ENCODE data around the gene EID2.

The EID2 gene

DNA sequence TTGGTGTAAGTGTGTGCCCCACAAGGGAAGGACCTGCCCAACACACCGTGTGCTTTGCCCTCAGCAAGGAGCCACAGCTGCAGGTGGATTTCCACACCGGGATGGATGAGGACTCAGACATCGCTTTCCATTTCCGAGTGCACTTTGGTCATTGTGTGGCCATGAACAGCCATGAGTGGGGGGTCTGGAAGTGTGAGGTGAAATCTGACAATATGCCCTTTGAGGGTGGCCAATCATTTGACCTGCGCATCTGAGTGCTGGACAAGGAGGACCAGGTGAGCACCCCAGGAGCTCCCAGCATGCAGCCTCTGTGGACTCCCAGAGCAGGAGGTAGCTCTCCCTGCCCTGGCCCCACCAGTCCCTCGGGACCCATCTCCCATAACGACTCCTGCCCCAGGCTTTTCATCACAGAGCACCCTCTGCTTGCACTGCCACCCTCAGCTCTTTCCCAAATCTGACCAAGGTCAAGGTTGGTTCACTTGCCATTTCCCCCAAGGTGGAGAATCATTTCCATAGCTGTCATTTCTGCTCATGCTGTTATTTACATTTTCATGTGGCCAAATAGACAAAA lies 13.2 kb upstream of the EID2 start:
- no peak overlapping the region for H3K4me3 Mint-ChIP-seq
- H3K9me3 Mint-ChIP-seq, result no peaks in the 10 kb centered on the region
- H3K4me1 Mint-ChIP-seq (ENCODE audit: low read depth), result peaks cover 54% of the 10 kb centered on the region
- H3K36me3 Mint-ChIP-seq (ENCODE audit: low read depth), result no peaks in the 10 kb centered on the region
- peak overlapping the region; percentile 58 for H3K27ac Mint-ChIP-seq
- peaks cover 9% of the 10 kb centered on the region for H3K27me3 Mint-ChIP-seq
- intact Hi-C loops (cut with micrococcal nuclease), result loop anchor here (2.0 to 10.0 kb wide), 3 partner anchors 74 to 292 kb away; partner anchors contain the start of gene FBL

DNA sequence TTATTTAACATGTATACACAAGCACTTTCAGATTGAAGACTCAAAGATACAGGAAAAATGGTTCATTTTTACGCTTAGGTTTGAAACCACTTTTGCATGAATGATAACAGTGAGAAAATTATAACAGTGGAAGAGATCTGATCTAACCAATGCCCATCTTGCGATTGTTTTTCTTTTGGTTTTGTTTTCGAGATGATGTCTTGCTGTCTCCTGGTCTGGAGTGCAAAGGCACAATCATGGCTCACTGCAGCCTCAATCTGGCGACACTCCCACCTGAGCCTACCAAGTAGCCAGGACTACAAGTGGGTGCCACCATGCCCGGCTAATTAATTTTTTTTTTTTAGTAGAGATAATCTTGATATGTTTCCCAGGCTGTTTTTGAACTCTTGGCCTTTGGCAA lies 10.2 kb upstream of the EID2 start:
- Mint-ChIP-seq H3K36me3 (ENCODE audit: low read depth) (no peaks in the 10 kb centered on the region), H3K27me3 (peaks cover 16% of the 10 kb centered on the region), H3K4me3 (no peak overlapping the region), H3K27ac (no peak overlapping the region), H3K9me3 (no peaks in the 10 kb centered on the region), H3K4me1 (ENCODE audit: low read depth) (peaks cover 30% of the 10 kb centered on the region)
- intact Hi-C loops (cut with micrococcal nuclease), result loop anchor here (10.0 kb wide), 2 partner anchors 215 to 295 kb away; partner anchors contain the start of gene FBL

GRCh38 chr19:39546599-39546998 lies 6.6 kb upstream of the EID2 start:
- Mint-ChIP-seq H3K9me3 (no peaks in the 10 kb centered on the region), H3K27me3 (peaks cover 14% of the 10 kb centered on the region), H3K4me3 (no peak overlapping the region), H3K36me3 (ENCODE audit: low read depth) (no peaks in the 10 kb centered on the region), H3K27ac (no peak overlapping the region), H3K4me1 (ENCODE audit: low read depth) (peaks cover 7% of the 10 kb centered on the region)
- intact Hi-C loops (cut with micrococcal nuclease), result no loop called here

DNA sequence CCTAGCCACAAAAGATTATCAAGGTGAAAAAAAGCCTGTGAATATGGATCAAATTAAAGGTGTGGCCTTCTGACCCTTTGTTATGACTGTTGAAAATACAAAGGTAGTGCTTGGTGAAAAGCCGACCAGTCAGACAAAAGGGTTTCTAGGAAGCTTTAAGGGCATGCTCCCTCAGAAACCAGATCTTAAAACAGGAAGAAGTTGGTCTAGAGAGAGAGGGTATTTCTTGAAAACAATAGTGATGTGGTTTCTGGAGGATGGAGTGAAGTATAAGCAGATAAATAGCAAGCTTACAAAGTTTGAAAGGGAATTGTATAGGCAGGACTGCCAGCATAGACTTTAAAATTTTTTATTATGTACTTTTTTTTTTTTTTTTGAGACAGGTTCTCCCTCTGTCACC lies 5.0 kb upstream of the EID2 start:
- no peak overlapping the region for H3K27ac Mint-ChIP-seq
- no peak overlapping the region for H3K4me3 Mint-ChIP-seq
- no peaks in the 10 kb centered on the region for H3K9me3 Mint-ChIP-seq
- peaks cover 13% of the 10 kb centered on the region for H3K4me1 Mint-ChIP-seq (ENCODE audit: low read depth)
- intact Hi-C loops (cut with micrococcal nuclease), result no loop called here
- peaks cover 11% of the 10 kb centered on the region for H3K27me3 Mint-ChIP-seq
- H3K36me3 Mint-ChIP-seq (ENCODE audit: low read depth), result peaks cover 3% of the 10 kb centered on the region

GRCh38 chr19:39544226-39544903 lies 4.4 kb upstream of the EID2 start:
- Mint-ChIP-seq H3K36me3 (ENCODE audit: low read depth) (peaks cover 6% of the 10 kb centered on the region), H3K27me3 (peaks cover 11% of the 10 kb centered on the region), H3K4me3 (no peak overlapping the region), H3K27ac (no peak overlapping the region), H3K9me3 (no peaks in the 10 kb centered on the region), H3K4me1 (ENCODE audit: low read depth) (peaks cover 14% of the 10 kb centered on the region)
- intact Hi-C loops (cut with micrococcal nuclease), result no loop called here

GRCh38 chr19:39543477-39543857 lies 3.5 kb upstream of the EID2 start:
- Mint-ChIP-seq H3K4me1 (ENCODE audit: low read depth) (peaks cover 22% of the 10 kb centered on the region), H3K36me3 (ENCODE audit: low read depth) (peaks cover 6% of the 10 kb centered on the region), H3K27me3 (peaks cover 10% of the 10 kb centered on the region), H3K9me3 (no peaks in the 10 kb centered on the region), H3K27ac (no peak overlapping the region), H3K4me3 (no peak overlapping the region)
- intact Hi-C loops (cut with micrococcal nuclease), result no loop called here

- H3K27ac Mint-ChIP-seq, result no peak overlapping the region
- intact Hi-C loops (cut with micrococcal nuclease), result no loop called here
Observed at GRCh38 chr19:39542206-39542605, 2.2 kb upstream of the EID2 start.

DNA sequence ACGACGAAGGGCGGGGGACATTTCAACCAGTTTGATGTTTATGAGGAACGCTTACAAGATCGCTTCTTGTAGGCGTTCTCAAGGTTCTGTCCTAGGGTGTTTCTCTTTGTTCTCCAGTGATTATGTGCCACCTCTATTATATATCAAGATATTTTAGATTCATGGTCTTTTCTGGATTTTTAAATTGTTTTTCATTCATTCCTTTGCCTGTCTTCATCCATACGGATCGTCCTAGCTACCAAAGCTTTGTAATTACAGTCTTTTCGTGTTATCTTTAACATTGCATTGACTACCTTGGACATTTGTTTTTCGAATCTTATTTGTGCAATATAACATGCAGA lies 342 bp upstream of the EID2 start:
- Mint-ChIP-seq H3K27ac (peak overlapping the region; percentile 94), H3K4me1 (ENCODE audit: low read depth) (peaks cover 35% of the 10 kb centered on the region), H3K4me3 (peak overlapping the region; percentile 95), H3K36me3 (ENCODE audit: low read depth) (peaks cover 15% of the 10 kb centered on the region), H3K9me3 (no peaks in the 10 kb centered on the region), H3K27me3 (peaks cover 2% of the 10 kb centered on the region)
- intact Hi-C loops (cut with micrococcal nuclease), result no loop called here

More at GRCh38 chr19:39542206-39542605, 2.2 kb upstream of the EID2 start:
- no peak overlapping the region for H3K4me3 Mint-ChIP-seq
- H3K36me3 Mint-ChIP-seq (ENCODE audit: low read depth), result peaks cover 15% of the 10 kb centered on the region
- H3K9me3 Mint-ChIP-seq, result no peaks in the 10 kb centered on the region
- peaks cover 7% of the 10 kb centered on the region for H3K27me3 Mint-ChIP-seq
- H3K4me1 Mint-ChIP-seq (ENCODE audit: low read depth), result peaks cover 29% of the 10 kb centered on the region

DNA sequence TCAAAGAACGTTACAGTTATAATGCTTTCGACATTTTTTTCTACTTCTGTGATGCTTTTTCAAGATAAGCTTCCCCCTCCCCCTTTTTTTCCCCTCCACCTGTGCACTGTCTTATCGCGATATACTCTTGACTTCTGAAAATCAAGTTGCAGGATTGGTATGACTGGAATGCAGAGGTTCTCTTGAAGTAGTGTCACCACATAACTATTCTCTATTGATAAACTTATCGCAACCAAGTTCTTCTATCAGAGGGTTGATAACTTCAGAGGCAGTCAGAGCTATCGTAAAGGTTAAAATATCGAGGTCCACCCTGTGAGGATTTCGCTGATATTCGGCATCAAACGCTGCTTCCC lies 820 bp downstream of the EID2 start:
- Mint-ChIP-seq H3K27ac (peak overlapping the region; percentile 94), H3K4me1 (ENCODE audit: low read depth) (peaks cover 35% of the 10 kb centered on the region), H3K36me3 (ENCODE audit: low read depth) (peaks cover 15% of the 10 kb centered on the region), H3K4me3 (peak overlapping the region; percentile 95), H3K9me3 (no peaks in the 10 kb centered on the region), H3K27me3 (no peaks in the 10 kb centered on the region)
- intact Hi-C loops (cut with micrococcal nuclease), result no loop called here

- Mint-ChIP-seq H3K4me1 (ENCODE audit: low read depth) (peaks cover 30% of the 10 kb centered on the region), H3K36me3 (ENCODE audit: low read depth) (peaks cover 8% of the 10 kb centered on the region), H3K27ac (no peak overlapping the region), H3K4me3 (no peak overlapping the region), H3K9me3 (no peaks in the 10 kb centered on the region), H3K27me3 (no peaks in the 10 kb centered on the region)
- intact Hi-C loops (cut with micrococcal nuclease), result loop anchor here (2.0 kb wide), 2 partner anchors 35 to 89 kb away; partner anchors contain the start of genes DLL3 and SUPT5H
Observed at GRCh38 chr19:39533791-39534190, 6.2 kb downstream of the EID2 start.

- Mint-ChIP-seq H3K27ac (peak overlapping the region; percentile 83), H3K4me1 (ENCODE audit: low read depth) (peaks cover 24% of the 10 kb centered on the region), H3K9me3 (no peaks in the 10 kb centered on the region), H3K36me3 (ENCODE audit: low read depth) (peaks cover 4% of the 10 kb centered on the region), H3K4me3 (no peak overlapping the region), H3K27me3 (no peaks in the 10 kb centered on the region)
- intact Hi-C loops (cut with micrococcal nuclease), result loop anchor here (2.0 kb wide), 2 partner anchors 34 to 88 kb away; partner anchors contain the start of genes DLL3 and SUPT5H
Observed at GRCh38 chr19:39533003-39533512, 6.9 kb downstream of the EID2 start.

- no peaks in the 10 kb centered on the region for H3K36me3 Mint-ChIP-seq (ENCODE audit: low read depth)
- H3K4me1 Mint-ChIP-seq (ENCODE audit: low read depth), result peaks cover 20% of the 10 kb centered on the region
- H3K9me3 Mint-ChIP-seq, result no peaks in the 10 kb centered on the region
- no peaks in the 10 kb centered on the region for H3K27me3 Mint-ChIP-seq
- intact Hi-C loops (cut with micrococcal nuclease), result loop anchor here (1.0 to 2.0 kb wide), 3 partner anchors 34 to 88 kb away; partner anchors contain the start of genes DLL3 and SUPT5H
- peak within 1 kb of the TSS; percentile 90 for H3K4me3 Mint-ChIP-seq
- H3K27ac Mint-ChIP-seq, result peak within 1 kb of the TSS; percentile 83
Observed at GRCh38 chr19:39532233-39533002, 7.5 kb downstream of the EID2 start, which contains the start of gene EID2B. Gene EID2B, minus strand, starts transcription at chr19:39532852. Its CDS starts 50 bp downstream, at chr19:39532802.

DNA sequence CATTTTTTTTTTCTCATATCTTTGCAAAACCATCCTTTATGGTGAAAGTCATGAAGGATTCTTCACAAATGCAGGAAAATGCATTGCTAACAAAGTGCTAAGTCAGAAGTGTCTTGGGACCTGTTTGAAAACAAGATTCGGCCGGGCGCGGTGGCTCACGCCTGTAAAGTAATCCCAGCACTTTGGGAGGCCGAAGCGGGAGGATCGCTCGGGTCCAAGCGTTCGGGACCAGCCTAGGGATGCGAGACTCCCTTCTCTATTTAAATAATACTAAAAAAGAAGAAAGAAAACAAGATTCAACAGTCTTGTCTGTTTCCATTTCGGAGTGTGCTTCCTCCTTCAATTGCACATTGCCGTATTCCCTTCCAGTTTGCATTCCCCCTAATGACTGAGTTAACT lies 8.1 kb downstream of the EID2 start:
- H3K9me3 Mint-ChIP-seq, result no peaks in the 10 kb centered on the region
- peak overlapping the region; percentile 83 for H3K27ac Mint-ChIP-seq
- intact Hi-C loops (cut with micrococcal nuclease), result loop anchor here (1.0 to 2.0 kb wide), 3 partner anchors 33 to 87 kb away; partner anchors contain the start of genes DLL3 and SUPT5H
- H3K4me1 Mint-ChIP-seq (ENCODE audit: low read depth), result peaks cover 20% of the 10 kb centered on the region
- no peaks in the 10 kb centered on the region for H3K27me3 Mint-ChIP-seq
- no peaks in the 10 kb centered on the region for H3K36me3 Mint-ChIP-seq (ENCODE audit: low read depth)
- peak overlapping the region; percentile 90 for H3K4me3 Mint-ChIP-seq

DNA sequence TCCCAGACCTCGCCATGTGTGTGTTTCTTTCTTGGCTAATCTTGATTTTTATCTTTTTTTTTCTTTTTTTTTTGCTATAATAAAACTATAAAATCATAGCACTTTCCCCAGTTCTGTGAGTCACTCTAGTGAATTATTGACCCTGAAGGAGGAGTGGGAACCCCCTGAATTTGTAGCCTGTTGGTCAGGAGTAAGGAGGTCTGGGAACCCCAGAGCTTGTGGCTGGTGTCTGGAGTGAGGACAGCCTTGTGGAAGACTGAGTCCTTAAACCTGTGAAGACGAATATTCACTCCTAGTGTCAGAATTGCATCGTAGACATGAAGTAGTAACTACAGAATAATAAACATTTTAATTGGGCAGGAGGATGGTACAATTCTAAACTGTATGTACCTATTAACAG lies 14.8 kb downstream of the EID2 start:
- Mint-ChIP-seq H3K4me1 (ENCODE audit: low read depth) (peaks cover 14% of the 10 kb centered on the region), H3K27me3 (peaks cover 3% of the 10 kb centered on the region), H3K27ac (peak overlapping the region; percentile 75), H3K4me3 (no peak overlapping the region), H3K9me3 (no peaks in the 10 kb centered on the region), H3K36me3 (ENCODE audit: low read depth) (no peaks in the 10 kb centered on the region)
- intact Hi-C loops (cut with micrococcal nuclease), result no loop called here

All from dendritic cell treated with granulocyte-macrophage colony-stimulating factor and Interleukin-4, amounts not matched to agents 40 ng/mL and 50 ng/mL, for 4 days (primary cell).